Activated naive CD4-positive, alpha-beta T cell treated with anti-CD3 and anti-CD28 coated beads, Interleukin-2, amount 50 U/mL, for 24 hours (primary cell): ENCODE measurements around the gene MLEC.

Source experiments
- H3K27ac Mint-ChIP-seq: one replicate; pipeline ENCODE4 v1.8.0; 2021; ENCODE audit warnings: mild to moderate bottlenecking, mixed read lengths
- H3K27me3 Mint-ChIP-seq: one replicate; pipeline ENCODE4 v1.8.0; 2021; ENCODE audit warnings: mixed read lengths
- H3K36me3 Mint-ChIP-seq: one replicate; pipeline ENCODE4 v1.8.0; 2021; ENCODE audit warnings: mixed read lengths
- H3K4me1 Mint-ChIP-seq: one replicate; pipeline ENCODE4 v1.8.0; 2021; ENCODE audit warnings: mixed read lengths
- H3K4me3 Mint-ChIP-seq: one replicate; pipeline ENCODE4 v1.8.0; 2021; ENCODE audit warnings: mild to moderate bottlenecking, mixed read lengths
- H3K9me3 Mint-ChIP-seq: one replicate; pipeline ENCODE4 v1.8.0; 2021; ENCODE audit warnings: mixed read lengths

Gene MLEC

GRCh38 chr12:120678572-120678971, 8.4 kb upstream of the MLEC start:
- no peak overlapping the region for H3K4me3 Mint-ChIP-seq
- no peaks in the 10 kb centered on the region for H3K9me3 Mint-ChIP-seq

GRCh38 chr12:120680165-120680738, 6.7 kb upstream of the MLEC start:
- no peak overlapping the region for H3K4me3 Mint-ChIP-seq
- H3K27ac Mint-ChIP-seq: no peak overlapping the region
- no peaks in the 10 kb centered on the region for H3K4me1 Mint-ChIP-seq

More at GRCh38 chr12:120678572-120678971, 8.4 kb upstream of the MLEC start:
- H3K27me3 Mint-ChIP-seq: no peaks in the 10 kb centered on the region
- H3K27ac Mint-ChIP-seq: no peak overlapping the region
- no peaks in the 10 kb centered on the region for H3K4me1 Mint-ChIP-seq
- H3K36me3 Mint-ChIP-seq: no peaks in the 10 kb centered on the region

GRCh38 chr12:120684523-120684932, 2.4 kb upstream of the MLEC start:
- no peak overlapping the region for H3K4me3 Mint-ChIP-seq
- H3K27me3 Mint-ChIP-seq: no peaks in the 10 kb centered on the region
- H3K9me3 Mint-ChIP-seq: no peaks in the 10 kb centered on the region
- H3K27ac Mint-ChIP-seq: no peak overlapping the region
- H3K4me1 Mint-ChIP-seq: peaks cover 17% of the 10 kb centered on the region
- H3K36me3 Mint-ChIP-seq: no peaks in the 10 kb centered on the region

More at GRCh38 chr12:120680165-120680738, 6.7 kb upstream of the MLEC start:
- Mint-ChIP-seq H3K27me3 (no peaks in the 10 kb centered on the region), H3K36me3 (no peaks in the 10 kb centered on the region), H3K9me3 (no peaks in the 10 kb centered on the region)

GRCh38 chr12:120685522-120685921, 1.4 kb upstream of the MLEC start:
- Mint-ChIP-seq H3K27ac (peak overlapping the region; percentile 30), H3K27me3 (no peaks in the 10 kb centered on the region), H3K36me3 (no peaks in the 10 kb centered on the region), H3K4me1 (peaks cover 27% of the 10 kb centered on the region), H3K4me3 (peak overlapping the region; percentile 88), H3K9me3 (no peaks in the 10 kb centered on the region)

GRCh38 chr12:120686151-120686689, 729 bp upstream of the MLEC start:
- Mint-ChIP-seq H3K27me3 (no peaks in the 10 kb centered on the region), H3K4me1 (peaks cover 33% of the 10 kb centered on the region), H3K27ac (peak overlapping the region; percentile 95), H3K36me3 (no peaks in the 10 kb centered on the region), H3K4me3 (peak overlapping the region; percentile 88), H3K9me3 (no peaks in the 10 kb centered on the region)

- Mint-ChIP-seq H3K27ac (peak overlapping the region; percentile 68), H3K4me1 (peaks cover 48% of the 10 kb centered on the region), H3K4me3 (peak overlapping the region; percentile 92), H3K27me3 (no peaks in the 10 kb centered on the region), H3K9me3 (no peaks in the 10 kb centered on the region), H3K36me3 (peaks cover 2% of the 10 kb centered on the region)
Observed at GRCh38 chr12:120687578-120688289, 785 bp downstream of the MLEC start.

GRCh38 chr12:120688527-120689071, 1.6 kb downstream of the MLEC start:
- no peaks in the 10 kb centered on the region for H3K27me3 Mint-ChIP-seq
- peaks cover 3% of the 10 kb centered on the region for H3K36me3 Mint-ChIP-seq
- H3K4me3 Mint-ChIP-seq: peak overlapping the region; percentile 92
- no peak overlapping the region for H3K27ac Mint-ChIP-seq
- H3K4me1 Mint-ChIP-seq: peaks cover 57% of the 10 kb centered on the region
- H3K9me3 Mint-ChIP-seq: no peaks in the 10 kb centered on the region

GRCh38 chr12:120689397-120690082, 2.6 kb downstream of the MLEC start:
- H3K27ac Mint-ChIP-seq: no peak overlapping the region
- peak overlapping the region; percentile 92 for H3K4me3 Mint-ChIP-seq
- peaks cover 64% of the 10 kb centered on the region for H3K4me1 Mint-ChIP-seq
- H3K9me3 Mint-ChIP-seq: no peaks in the 10 kb centered on the region
- no peaks in the 10 kb centered on the region for H3K27me3 Mint-ChIP-seq
- H3K36me3 Mint-ChIP-seq: peaks cover 7% of the 10 kb centered on the region

GRCh38 chr12:120690083-120690450, 3.1 kb downstream of the MLEC start:
- Mint-ChIP-seq H3K9me3 (no peaks in the 10 kb centered on the region), H3K4me1 (peaks cover 64% of the 10 kb centered on the region), H3K27ac (no peak overlapping the region), H3K27me3 (no peaks in the 10 kb centered on the region), H3K4me3 (no peak overlapping the region), H3K36me3 (peaks cover 9% of the 10 kb centered on the region)

GRCh38 chr12:120690978-120691377, 4.0 kb downstream of the MLEC start:
- H3K4me3 Mint-ChIP-seq: no peak overlapping the region
- no peak overlapping the region for H3K27ac Mint-ChIP-seq
- H3K36me3 Mint-ChIP-seq: peaks cover 10% of the 10 kb centered on the region
- H3K4me1 Mint-ChIP-seq: peaks cover 64% of the 10 kb centered on the region
- H3K27me3 Mint-ChIP-seq: no peaks in the 10 kb centered on the region
- no peaks in the 10 kb centered on the region for H3K9me3 Mint-ChIP-seq

- H3K36me3 Mint-ChIP-seq: peaks cover 16% of the 10 kb centered on the region
- no peaks in the 10 kb centered on the region for H3K27me3 Mint-ChIP-seq
- H3K4me1 Mint-ChIP-seq: peaks cover 64% of the 10 kb centered on the region
- H3K27ac Mint-ChIP-seq: peak overlapping the region; percentile 20
- H3K4me3 Mint-ChIP-seq: no peak overlapping the region
- no peaks in the 10 kb centered on the region for H3K9me3 Mint-ChIP-seq
Observed at GRCh38 chr12:120692524-120693033, 5.6 kb downstream of the MLEC start.

GRCh38 chr12:120693848-120694247, 6.9 kb downstream of the MLEC start:
- Mint-ChIP-seq H3K9me3 (no peaks in the 10 kb centered on the region), H3K4me1 (peaks cover 53% of the 10 kb centered on the region), H3K27me3 (no peaks in the 10 kb centered on the region), H3K27ac (no peak overlapping the region), H3K36me3 (peaks cover 16% of the 10 kb centered on the region), H3K4me3 (no peak overlapping the region)

GRCh38 chr12:120696626-120697025, 9.7 kb downstream of the MLEC start:
- Mint-ChIP-seq H3K36me3 (peaks cover 19% of the 10 kb centered on the region), H3K27me3 (no peaks in the 10 kb centered on the region), H3K27ac (no peak overlapping the region), H3K4me1 (peaks cover 27% of the 10 kb centered on the region), H3K9me3 (no peaks in the 10 kb centered on the region), H3K4me3 (no peak overlapping the region)

GRCh38 chr12:120697344-120697743, 10.4 kb downstream of the MLEC start:
- Mint-ChIP-seq H3K9me3 (no peaks in the 10 kb centered on the region), H3K4me1 (peaks cover 20% of the 10 kb centered on the region), H3K27ac (no peak overlapping the region), H3K27me3 (no peaks in the 10 kb centered on the region), H3K36me3 (peaks cover 19% of the 10 kb centered on the region), H3K4me3 (no peak overlapping the region)

GRCh38 chr12:120698665-120699064, 11.7 kb downstream of the MLEC start:
- no peaks in the 10 kb centered on the region for H3K9me3 Mint-ChIP-seq
- no peak overlapping the region for H3K27ac Mint-ChIP-seq
- H3K27me3 Mint-ChIP-seq: no peaks in the 10 kb centered on the region
- peaks cover 6% of the 10 kb centered on the region for H3K4me1 Mint-ChIP-seq
- H3K36me3 Mint-ChIP-seq: peaks cover 16% of the 10 kb centered on the region
- no peak overlapping the region for H3K4me3 Mint-ChIP-seq
